HAP-1 (cell line): ENCODE data around the gene ALG5.

Experiments
- DNase-seq, 2 experiments: peaks; one replicate each; pipeline ENCODE4 v3.0.0-alpha.2; 2016 to 2020; ENCODE audit warnings: low spot score in 2 of 2
- H3K27me3 ChIP-seq: fragments of 250-450 bp; sonication (Bioruptor Pico); 2 replicates; pipeline ENCODE4 v1.5.1; 2020; ENCODE audit warnings: low read depth, mild to moderate bottlenecking, moderate library complexity
- H3K36me3 ChIP-seq: fragments of 250-450 bp; sonication (Bioruptor Pico); replicated peaks from 2 replicates; pipeline ENCODE4 v1.5.1; 2020; ENCODE audit warnings: mild to moderate bottlenecking
- H3K4me1 ChIP-seq: fragments of 250-450 bp; sonication (Bioruptor Pico); 2 replicates; pipeline ENCODE4 v1.5.1; 2020; ENCODE audit warnings: mild to moderate bottlenecking
- H3K4me3 ChIP-seq: fragments of 250-450 bp; sonication (Bioruptor Pico); 2 replicates; pipeline ENCODE4 v1.5.1; 2020; ENCODE audit warnings: mild to moderate bottlenecking, moderate library complexity
- H3K9me3 ChIP-seq: fragments of 250-450 bp; sonication (Bioruptor Pico); 2 replicates; pipeline ENCODE4 v1.5.1; 2020; ENCODE audit warnings: mild to moderate bottlenecking, moderate library complexity
- in situ Hi-C: fragments of 300-500 bp; cut with MboI; formaldehyde crosslinking; loops from 3 replicates; pipeline ENCODE4 v1.14.3; 2020; ENCODE audit warnings: low sequenced_read_pairs, inconsistent platforms, mixed read lengths

Gene ALG5

GRCh38 chr13:36999054-36999714 lies at the start of gene ALG5:
Gene ALG5 (minus strand): TSS chr13:36999340. CDS start chr13:36999300, 40 bp downstream.
- Histone ChIP-seq H3K27me3 (no peaks in the 10 kb centered on the region), H3K9me3 (no peaks in the 10 kb centered on the region), H3K4me3 (peak within 1 kb of the TSS; percentile 84), H3K4me1 (peaks cover 15% of the 10 kb centered on the region), H3K36me3 (peaks cover 33% of the 10 kb centered on the region)
- peak; percentile 80 to 92 for DNase-seq
- in situ Hi-C loops = no loop called here

- Histone ChIP-seq H3K4me1 (no peaks in the 10 kb centered on the region), H3K27me3 (no peaks in the 10 kb centered on the region), H3K4me3 (no peak overlapping the region), H3K36me3 (peaks cover 32% of the 10 kb centered on the region), H3K9me3 (no peaks in the 10 kb centered on the region)
- DNase-seq = no peak
- in situ Hi-C loops = no loop called here
These were observed 48.7 kb upstream of the ALG5 start for GRCh38 chr13:37047846-37048245.

GRCh38 chr13:37047032-37047431 lies 47.9 kb upstream of the ALG5 start:
- Histone ChIP-seq H3K4me3 (no peak overlapping the region), H3K9me3 (no peaks in the 10 kb centered on the region), H3K27me3 (no peaks in the 10 kb centered on the region), H3K4me1 (no peaks in the 10 kb centered on the region), H3K36me3 (peaks cover 40% of the 10 kb centered on the region)
- DNase-seq = no peak
- in situ Hi-C loops = no loop called here

- no peak overlapping the region for H3K4me3 ChIP-seq
These were observed 46.9 kb upstream of the ALG5 start for GRCh38 chr13:37046062-37046461.

GRCh38 chr13:37040789-37041188 lies 41.6 kb upstream of the ALG5 start:
- DNase-seq = no peak
- in situ Hi-C loops = no loop called here
- Histone ChIP-seq H3K9me3 (no peaks in the 10 kb centered on the region), H3K36me3 (peaks cover 65% of the 10 kb centered on the region), H3K4me3 (no peak overlapping the region), H3K4me1 (no peaks in the 10 kb centered on the region), H3K27me3 (no peaks in the 10 kb centered on the region)

More at GRCh38 chr13:37046062-37046461, 46.9 kb upstream of the ALG5 start:
- no peak for DNase-seq
- in situ Hi-C loops = no loop called here
- Histone ChIP-seq H3K9me3 (no peaks in the 10 kb centered on the region), H3K27me3 (no peaks in the 10 kb centered on the region), H3K36me3 (peaks cover 46% of the 10 kb centered on the region), H3K4me1 (no peaks in the 10 kb centered on the region)

GRCh38 chr13:37039896-37040295 lies 40.8 kb upstream of the ALG5 start:
- no peak for DNase-seq
- no peaks in the 10 kb centered on the region for H3K9me3 ChIP-seq
- no peaks in the 10 kb centered on the region for H3K4me1 ChIP-seq
- no peak overlapping the region for H3K4me3 ChIP-seq
- no peaks in the 10 kb centered on the region for H3K27me3 ChIP-seq
- H3K36me3 ChIP-seq = peaks cover 66% of the 10 kb centered on the region
- in situ Hi-C loops = no loop called here

- Histone ChIP-seq H3K4me3 (no peak overlapping the region), H3K36me3 (peaks cover 66% of the 10 kb centered on the region), H3K27me3 (no peaks in the 10 kb centered on the region), H3K9me3 (no peaks in the 10 kb centered on the region), H3K4me1 (no peaks in the 10 kb centered on the region)
- in situ Hi-C loops = no loop called here
- no peak for DNase-seq
These were observed 38.1 kb upstream of the ALG5 start for GRCh38 chr13:37037241-37037640.

GRCh38 chr13:37029617-37030016 lies 30.5 kb upstream of the ALG5 start:
- in situ Hi-C loops = no loop called here
- Histone ChIP-seq H3K9me3 (no peaks in the 10 kb centered on the region), H3K27me3 (no peaks in the 10 kb centered on the region), H3K4me3 (no peak overlapping the region), H3K36me3 (peaks cover 77% of the 10 kb centered on the region), H3K4me1 (no peaks in the 10 kb centered on the region)
- no peak for DNase-seq

GRCh38 chr13:37027639-37028038 lies 28.5 kb upstream of the ALG5 start:
- H3K36me3 ChIP-seq = peaks cover 70% of the 10 kb centered on the region
- no peak for DNase-seq
- no peaks in the 10 kb centered on the region for H3K4me1 ChIP-seq
- H3K9me3 ChIP-seq = no peaks in the 10 kb centered on the region
- no peak overlapping the region for H3K4me3 ChIP-seq
- in situ Hi-C loops = no loop called here
- no peaks in the 10 kb centered on the region for H3K27me3 ChIP-seq

GRCh38 chr13:37026771-37027170 lies 27.6 kb upstream of the ALG5 start:
- no peaks in the 10 kb centered on the region for H3K27me3 ChIP-seq
- in situ Hi-C loops = no loop called here
- no peak overlapping the region for H3K4me3 ChIP-seq
- DNase-seq = no peak
- no peaks in the 10 kb centered on the region for H3K4me1 ChIP-seq
- H3K9me3 ChIP-seq = no peaks in the 10 kb centered on the region
- H3K36me3 ChIP-seq = peaks cover 68% of the 10 kb centered on the region

GRCh38 chr13:37023871-37024270 lies 24.7 kb upstream of the ALG5 start:
- in situ Hi-C loops = no loop called here
- Histone ChIP-seq H3K9me3 (no peaks in the 10 kb centered on the region), H3K4me3 (no peak overlapping the region), H3K36me3 (peaks cover 63% of the 10 kb centered on the region), H3K4me1 (no peaks in the 10 kb centered on the region), H3K27me3 (no peaks in the 10 kb centered on the region)
- no peak for DNase-seq

GRCh38 chr13:37014609-37015008 lies 15.5 kb upstream of the ALG5 start:
- H3K4me1 ChIP-seq = peaks cover 3% of the 10 kb centered on the region; the same call in 1 of the 2 replicates
- H3K9me3 ChIP-seq = no peaks in the 10 kb centered on the region
- no peak for DNase-seq
- H3K36me3 ChIP-seq = peaks cover 58% of the 10 kb centered on the region
- no peaks in the 10 kb centered on the region for H3K27me3 ChIP-seq
- no peak overlapping the region for H3K4me3 ChIP-seq
- in situ Hi-C loops = no loop called here

- in situ Hi-C loops = no loop called here
- DNase-seq = no peak
- H3K4me3 ChIP-seq = no peak overlapping the region
- H3K9me3 ChIP-seq = no peaks in the 10 kb centered on the region
- H3K27me3 ChIP-seq = no peaks in the 10 kb centered on the region
- peaks cover 70% of the 10 kb centered on the region for H3K36me3 ChIP-seq
- H3K4me1 ChIP-seq = peaks cover 3% of the 10 kb centered on the region; the same call in 1 of the 2 replicates
These were observed 12.6 kb upstream of the ALG5 start for GRCh38 chr13:37011788-37012187.

GRCh38 chr13:37011002-37011401 lies 11.9 kb upstream of the ALG5 start:
- peaks cover 75% of the 10 kb centered on the region for H3K36me3 ChIP-seq
- peaks cover 3% of the 10 kb centered on the region; the same call in 1 of the 2 replicates for H3K4me1 ChIP-seq
- no peaks in the 10 kb centered on the region for H3K9me3 ChIP-seq
- in situ Hi-C loops = no loop called here
- no peak overlapping the region for H3K4me3 ChIP-seq
- H3K27me3 ChIP-seq = no peaks in the 10 kb centered on the region
- DNase-seq = no peak

GRCh38 chr13:37010424-37010823 lies 11.3 kb upstream of the ALG5 start:
- Histone ChIP-seq H3K9me3 (no peaks in the 10 kb centered on the region), H3K4me1 (peaks cover 3% of the 10 kb centered on the region; the same call in 1 of the 2 replicates), H3K4me3 (no peak overlapping the region), H3K36me3 (peaks cover 73% of the 10 kb centered on the region), H3K27me3 (no peaks in the 10 kb centered on the region)
- in situ Hi-C loops = no loop called here
- no peak for DNase-seq
